ENCODE results near the gene ROM1.

- TF ChIP-seq, protein P1, sequence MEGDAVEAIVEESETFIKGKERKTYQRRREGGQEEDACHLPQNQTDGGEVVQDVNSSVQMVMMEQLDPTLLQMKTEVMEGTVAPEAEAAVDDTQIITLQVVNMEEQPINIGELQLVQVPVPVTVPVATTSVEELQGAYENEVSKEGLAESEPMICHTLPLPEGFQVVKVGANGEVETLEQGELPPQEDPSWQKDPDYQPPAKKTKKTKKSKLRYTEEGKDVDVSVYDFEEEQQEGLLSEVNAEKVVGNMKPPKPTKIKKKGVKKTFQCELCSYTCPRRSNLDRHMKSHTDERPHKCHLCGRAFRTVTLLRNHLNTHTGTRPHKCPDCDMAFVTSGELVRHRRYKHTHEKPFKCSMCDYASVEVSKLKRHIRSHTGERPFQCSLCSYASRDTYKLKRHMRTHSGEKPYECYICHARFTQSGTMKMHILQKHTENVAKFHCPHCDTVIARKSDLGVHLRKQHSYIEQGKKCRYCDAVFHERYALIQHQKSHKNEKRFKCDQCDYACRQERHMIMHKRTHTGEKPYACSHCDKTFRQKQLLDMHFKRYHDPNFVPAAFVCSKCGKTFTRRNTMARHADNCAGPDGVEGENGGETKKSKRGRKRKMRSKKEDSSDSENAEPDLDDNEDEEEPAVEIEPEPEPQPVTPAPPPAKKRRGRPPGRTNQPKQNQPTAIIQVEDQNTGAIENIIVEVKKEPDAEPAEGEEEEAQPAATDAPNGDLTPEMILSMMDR (IDR thresholded peaks at IDR 0.05) = no peak
- TF ChIP-seq EP300 (IDR thresholded peaks at IDR 0.05) = no peak
- no peak for TF ChIP-seq POLR2A (IDR thresholded peaks at IDR 0.05)
- no peak for TF ChIP-seq POLR2AphosphoS5 (IDR thresholded peaks at IDR 0.05)
These were observed 19.4 kb downstream of the ROM1 start for GRCh38 chr11:62632492-62632891.
